Suppressor macrophage treated with lipopolysaccharide for 1 hour (primary cell): ENCODE results near the gene PCDH9.

Experiments used
- DNase-seq, 3 donors: peaks; one replicate each; pipeline ENCODE4 v3.0.0-alpha.2; 2020 to 2022

Gene PCDH9

GRCh38 chr13:66958611-66959010 lies 271.5 kb downstream of the PCDH9 start:
- DNase-seq = no peak

GRCh38 chr13:66952507-66952906 lies 277.6 kb downstream of the PCDH9 start:
- no peak for DNase-seq

GRCh38 chr13:66951426-66951825 lies 278.7 kb downstream of the PCDH9 start:
- DNase-seq = no peak

GRCh38 chr13:66950666-66951065 lies 279.5 kb downstream of the PCDH9 start:
- no peak for DNase-seq

DNA sequence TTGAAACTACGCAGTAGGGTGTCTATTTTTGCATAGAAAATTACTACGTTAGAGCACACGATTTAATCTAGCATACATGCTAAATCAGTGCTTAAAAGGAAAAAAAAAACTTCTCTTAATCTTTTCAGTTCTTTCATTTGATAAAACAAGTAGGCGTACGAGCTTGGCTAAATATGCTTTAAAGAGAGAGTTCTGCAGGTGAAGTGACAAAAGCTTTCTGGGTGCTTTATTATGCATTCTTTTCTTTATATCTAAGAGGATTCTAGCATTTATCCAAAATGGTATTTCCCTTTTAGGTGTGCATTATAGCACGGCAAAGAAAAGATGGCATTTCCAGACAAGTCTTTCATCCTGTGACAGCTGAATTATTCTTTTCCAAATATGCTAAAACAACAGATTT lies 281.2 kb downstream of the PCDH9 start:
- DNase-seq = no peak

DNA sequence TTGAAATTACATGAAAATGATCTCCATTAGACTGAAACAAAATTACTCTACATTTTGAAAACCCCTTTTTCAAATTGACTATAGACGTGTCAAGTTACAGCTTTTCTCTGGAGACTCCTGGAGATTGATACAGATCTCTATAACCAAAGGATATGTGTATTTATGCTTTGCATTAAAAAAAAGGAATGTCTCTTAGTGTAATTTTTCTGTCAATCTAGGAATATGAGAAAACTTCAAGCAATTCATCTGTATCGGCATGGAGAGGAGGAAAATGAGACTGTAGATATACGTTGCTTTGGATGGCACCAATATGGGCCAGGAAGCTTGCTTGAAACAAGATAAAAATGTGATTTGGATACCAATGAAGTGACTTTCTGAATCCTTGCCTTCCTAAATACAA lies 286.6 kb downstream of the PCDH9 start:
- DNase-seq = no peak

- no peak for DNase-seq
Observed at GRCh38 chr13:66940113-66940512, 290.0 kb downstream of the PCDH9 start.

- no peak for DNase-seq
Observed at GRCh38 chr13:66937423-66937822, 292.7 kb downstream of the PCDH9 start.

DNA sequence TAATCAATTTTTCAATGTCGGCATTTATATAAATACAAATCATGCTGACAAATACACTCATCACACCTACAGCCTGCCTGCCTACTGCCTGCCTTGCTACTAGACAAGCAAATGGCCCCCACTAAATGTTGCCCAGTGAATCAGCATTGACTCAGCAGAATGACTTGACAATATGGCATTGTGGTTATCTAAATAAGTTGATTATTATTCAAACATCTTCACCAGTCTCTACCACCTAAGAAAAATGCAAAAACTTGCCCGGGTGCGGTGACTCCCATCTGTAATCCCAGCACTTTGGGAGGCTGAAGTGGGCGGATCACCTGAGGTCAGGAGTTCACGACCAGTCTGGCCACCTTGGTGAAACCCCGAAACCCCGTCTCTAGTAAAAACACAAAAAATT lies 296.1 kb downstream of the PCDH9 start:
- DNase-seq = no peak

- DNase-seq = no peak
Observed at GRCh38 chr13:66933527-66933926, 296.6 kb downstream of the PCDH9 start.

GRCh38 chr13:66927562-66927961 lies 302.6 kb downstream of the PCDH9 start:
- DNase-seq = no peak

- DNase-seq = no peak
Observed at GRCh38 chr13:66926851-66927524, 303.1 kb downstream of the PCDH9 start.

GRCh38 chr13:66926200-66926850 lies 303.8 kb downstream of the PCDH9 start:
- no peak for DNase-seq

- DNase-seq = no peak
Observed at GRCh38 chr13:66922444-66922843, 307.7 kb downstream of the PCDH9 start.

DNA sequence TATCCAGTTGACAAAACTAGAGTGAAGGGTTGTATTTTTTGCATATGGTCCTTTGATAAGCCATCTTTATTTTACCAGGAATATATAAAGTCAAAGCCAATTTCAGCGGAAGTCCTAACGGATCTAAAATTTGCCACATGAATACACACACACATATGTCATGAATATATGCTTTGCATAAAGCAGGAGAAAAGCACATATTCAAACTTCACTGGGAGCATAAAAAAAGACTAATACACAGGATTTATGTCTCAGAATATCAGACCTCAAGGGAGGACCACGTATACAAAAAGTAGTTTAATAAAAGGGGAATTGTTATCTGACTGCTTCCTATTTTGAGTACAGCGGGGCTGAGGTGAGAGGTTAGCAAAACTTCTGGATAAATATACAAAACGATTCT lies 308.7 kb downstream of the PCDH9 start:
- no peak for DNase-seq

- no peak for DNase-seq
Observed at GRCh38 chr13:66915596-66916185, 314.4 kb downstream of the PCDH9 start.

- no peak for DNase-seq
Observed at GRCh38 chr13:66914155-66914554, 316.0 kb downstream of the PCDH9 start.

GRCh38 chr13:66911411-66911939 lies 318.7 kb downstream of the PCDH9 start:
- DNase-seq = no peak

GRCh38 chr13:66899955-66900354 lies 330.2 kb downstream of the PCDH9 start:
- no peak for DNase-seq

GRCh38 chr13:66896933-66897332 lies 333.2 kb downstream of the PCDH9 start:
- no peak for DNase-seq

DNA sequence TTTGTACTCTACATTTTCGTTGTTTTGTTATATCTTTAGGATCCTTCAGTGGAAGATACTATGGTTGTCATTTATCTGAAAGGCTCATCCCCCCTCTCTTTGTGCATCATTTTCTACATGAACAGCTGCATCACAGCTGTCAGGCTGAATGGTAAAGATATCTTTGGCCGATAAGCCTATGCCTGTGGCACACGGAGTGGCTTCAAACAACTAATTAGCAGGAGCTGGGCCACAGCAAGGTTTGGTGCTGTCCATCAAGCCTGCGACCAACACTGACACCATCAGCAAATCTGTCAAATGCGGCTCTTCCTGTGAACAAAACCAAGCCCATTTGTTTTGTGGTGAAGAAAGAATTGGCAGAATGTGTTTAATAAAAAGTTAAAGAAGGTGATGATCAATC lies 334.4 kb downstream of the PCDH9 start:
- no peak for DNase-seq

DNA sequence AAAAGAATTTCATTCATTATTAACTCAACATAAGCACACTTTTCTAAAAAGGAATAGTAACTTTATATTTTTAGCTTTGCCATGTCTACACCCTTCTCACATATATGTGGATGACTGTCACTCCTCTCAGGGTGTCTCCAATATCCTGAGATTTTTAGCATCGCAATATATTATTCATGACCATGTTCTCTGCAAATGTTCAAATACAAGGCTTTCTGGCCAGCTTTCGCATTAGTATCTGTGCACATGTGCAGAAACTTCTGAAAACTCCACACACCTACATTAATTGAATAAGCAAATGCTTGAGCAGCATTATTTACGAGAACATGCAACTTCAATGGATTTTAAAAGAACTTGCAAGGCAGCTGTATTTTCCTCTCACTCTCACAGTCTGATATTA lies 334.8 kb downstream of the PCDH9 start:
- no peak for DNase-seq

DNA sequence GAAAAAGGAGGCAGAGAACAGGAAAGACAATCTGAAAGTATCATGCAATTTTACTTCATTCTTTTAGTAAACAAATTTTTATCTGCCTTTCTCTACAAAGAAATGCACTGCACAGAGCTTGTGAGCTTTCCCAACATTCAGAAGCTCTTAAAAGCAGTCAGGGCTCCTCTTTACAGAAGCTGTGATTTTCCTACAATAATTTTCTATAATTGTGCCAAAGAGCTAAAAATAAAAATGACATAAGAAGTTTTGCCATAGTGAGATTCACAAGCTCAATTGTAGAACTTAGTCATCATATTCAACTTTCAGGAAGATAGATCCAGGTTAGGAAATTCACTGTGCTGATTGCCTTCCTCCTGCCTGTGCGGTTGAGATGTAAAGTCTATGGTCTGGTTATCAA lies 341.4 kb downstream of the PCDH9 start:
- no peak for DNase-seq

DNA sequence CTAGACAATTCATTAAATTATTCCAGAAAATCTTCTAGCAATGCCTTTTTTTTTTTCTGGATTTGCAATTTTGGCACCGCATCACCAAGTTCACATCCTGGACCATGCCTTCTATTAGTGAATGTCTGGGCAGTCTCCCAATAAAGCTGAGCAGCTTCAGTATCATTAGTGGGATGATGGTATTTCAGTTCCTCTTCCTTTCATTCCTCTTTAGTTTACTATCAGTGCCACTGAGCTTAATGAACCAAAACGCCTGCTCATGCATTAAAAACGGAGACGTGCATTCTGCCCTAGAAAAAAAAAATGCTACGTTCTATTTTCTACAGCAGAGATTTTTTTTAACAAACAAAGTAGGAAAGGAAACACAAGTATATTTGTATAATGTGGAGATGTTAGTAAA lies 343.0 kb downstream of the PCDH9 start:
- no peak for DNase-seq
